Measurements from ENCODE around the gene CTSA. TPM values are rescaled to one million over a fixed set of nuclear protein-coding genes. Genes with fewer than 3 reads are reported as not detected.
"Not testable (repeated sequence)": the region's sequence is repeated elsewhere in the genome, so short reads cannot be mapped to it uniquely, and the experiment has no call there.

CTSA gene
- total and polyA plus RNA-seq, 2 of the 4 experiments (the other 2 are of a cell fraction) = 19.0 to 312 TPM

DNA sequence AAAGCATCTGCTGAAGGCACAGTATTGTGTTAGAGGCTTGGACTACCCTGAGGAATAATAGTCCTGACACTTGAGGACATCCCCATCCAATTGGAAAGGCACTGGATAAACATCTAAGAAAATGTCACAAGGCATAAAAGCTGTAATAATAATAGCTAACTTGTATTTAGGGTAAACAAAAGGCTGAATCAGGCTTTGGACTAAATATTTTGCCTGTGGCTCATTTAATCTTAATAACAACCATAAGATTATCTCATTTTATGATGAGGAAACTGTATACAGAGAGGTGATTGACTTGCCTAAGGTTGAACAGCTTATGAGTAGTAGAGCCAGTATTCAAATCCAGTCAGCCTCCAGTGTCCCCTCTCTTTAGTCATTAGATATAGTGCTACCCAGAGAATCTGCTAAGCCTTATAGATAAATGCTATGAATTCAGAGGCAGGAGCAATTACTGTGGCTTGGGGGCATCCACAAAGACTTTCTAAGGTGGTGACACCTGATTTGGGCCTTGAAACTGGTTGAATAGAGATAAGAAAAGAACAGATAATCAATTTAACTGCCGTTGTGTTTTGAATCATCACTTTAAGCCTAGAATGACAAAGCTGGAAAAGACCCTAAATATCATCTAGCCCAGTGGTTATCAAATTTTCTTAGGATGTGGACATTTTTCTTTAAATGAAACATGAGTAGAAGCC, 17.6 kb upstream of the CTSA start:
- Histone ChIP-seq H2AK9ac (replicated peaks; ENCODE audit: low read depth, low read length, poor library complexity) (no peak overlapping the region), H4K8ac (ENCODE audit: low read depth in 2 of 2, low read length in 2 of 2) (no peak overlapping the region), H3K27me3 (ENCODE audit: control insufficient read depth, insufficient read depth, low read length) (no peaks in the 10 kb centered on the region), H3K36me3 (ENCODE audit: control insufficient read depth, insufficient read depth, low read length) (peaks cover 17% of the 10 kb centered on the region), H3K9me1 (ENCODE audit: insufficient read depth, low read length) (peaks cover 7% of the 10 kb centered on the region), H3K14ac (replicated peaks; ENCODE audit: low read depth, low read length) (no peak overlapping the region), H4K20me1 (ENCODE audit: insufficient read depth, low read length) (no peaks in the 10 kb centered on the region), H4K5ac (ENCODE audit: low read depth, low read length) (no peak overlapping the region), H4K91ac (ENCODE audit: insufficient read depth, low read depth, low read length) (no peak overlapping the region), H2AFZ (replicated peaks; ENCODE audit: low read length, poor library complexity) (no peak overlapping the region), H3K4ac (ENCODE audit: low read depth, low read length) (no peak overlapping the region), H3K56ac (ENCODE audit: extremely low read depth, insufficient read depth, low read length) (no peak overlapping the region), H3K18ac (ENCODE audit: low read depth, low read length) (no peak overlapping the region), H2AK5ac (ENCODE audit: low read depth, low read length) (no peak overlapping the region), H3K4me1 (ENCODE audit: control insufficient read depth, insufficient read depth, low read length) (peaks cover 8% of the 10 kb centered on the region), H3K23ac (ENCODE audit: low read depth, low read length) (no peak overlapping the region), H2BK120ac (ENCODE audit: low read depth, low read length) (no peak overlapping the region), H2BK20ac (ENCODE audit: low read depth, low read length) (no peak overlapping the region), H2BK15ac (ENCODE audit: low read depth, low read length) (no peak overlapping the region), H3K79me1 (ENCODE audit: low read depth in 1 of 2, low read length in 2 of 2) (0 out of 4 replicates have a peak, but pooled peaks cover 0 to 5% of the 10 kb centered on the region in 2 experiments), H3K4me2 (ENCODE audit: low read depth, low read length) (peak overlapping the region; percentile 10; the same call in 1 of the 2 replicates), H2BK5ac (ENCODE audit: low read depth, low read length, poor library complexity, severe bottlenecking) (peak overlapping the region; percentile 68), H3K9me3 (ENCODE audit: control insufficient read depth, insufficient read depth, low read length) (no peaks in the 10 kb centered on the region), H3K4me3 (ENCODE audit: insufficient read depth, low read depth, low read length) (no peak overlapping the region), H3K27ac (ENCODE audit: insufficient read depth, low read length) (peak overlapping the region; percentile 33; the same call in 1 of the 2 replicates), H3K9ac (ENCODE audit: low read depth, low read length) (no peak overlapping the region)
- CTCF ChIA-PET = no interaction called here
- TF ChIP-seq FOS (IDR thresholded peaks at IDR 0.05; ENCODE audit: low read depth, low read length) = peak; percentile 23; the same call in 1 of the 2 replicates
- TF ChIP-seq, protein P1, sequence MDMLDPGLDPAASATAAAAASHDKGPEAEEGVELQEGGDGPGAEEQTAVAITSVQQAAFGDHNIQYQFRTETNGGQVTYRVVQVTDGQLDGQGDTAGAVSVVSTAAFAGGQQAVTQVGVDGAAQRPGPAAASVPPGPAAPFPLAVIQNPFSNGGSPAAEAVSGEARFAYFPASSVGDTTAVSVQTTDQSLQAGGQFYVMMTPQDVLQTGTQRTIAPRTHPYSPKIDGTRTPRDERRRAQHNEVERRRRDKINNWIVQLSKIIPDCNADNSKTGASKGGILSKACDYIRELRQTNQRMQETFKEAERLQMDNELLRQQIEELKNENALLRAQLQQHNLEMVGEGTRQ (IDR thresholded peaks at IDR 0.05; ENCODE audit: low read depth, low read length) = no peak
- no TSS peak for BruUV-seq (replicated peaks)
- dilution Hi-C loops (cut with HindIII; ENCODE audit: low sequenced_read_pairs, unreplicated experiment) = no loop called here
- in situ Hi-C loops (cut with MboI; ENCODE audit: low sequenced_read_pairs) = no loop called here
- no CpG with 5 or more reads among the region's 1 CpG for WGBS, 2 experiments (ENCODE audit: extremely low coverage in 2 of 2, insufficient read length in 1 of 2)
- ATAC-seq (ENCODE audit: low read depth) (peak; percentile 91), DNase-seq (peak; percentile 67)
- intact Hi-C loops (cut with micrococcal nuclease) = no loop called here
- POLR2A ChIA-PET (ENCODE audit: unreplicated experiment) = no interaction called here

DNA sequence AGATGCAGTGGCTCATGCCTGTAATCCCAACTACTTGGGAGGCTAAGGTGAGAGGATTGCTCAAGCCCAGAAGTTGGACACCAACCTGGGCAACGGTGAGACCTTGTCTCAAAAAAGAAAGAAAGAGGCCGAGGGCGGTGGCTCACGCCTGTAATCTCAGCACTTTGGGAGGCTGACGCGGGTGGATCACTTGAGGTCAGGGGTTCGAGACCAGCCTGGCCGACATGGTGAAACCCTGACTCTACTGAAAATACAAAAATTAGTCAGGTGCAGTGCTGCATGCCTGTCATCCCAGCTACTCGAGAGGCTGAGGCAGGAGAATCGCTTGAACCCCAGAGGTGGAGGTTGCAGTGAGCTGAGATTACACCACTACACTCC, 17.0 kb upstream of the CTSA start:
- H2AK5ac ChIP-seq (ENCODE audit: low read depth, low read length); H2AFZ ChIP-seq (replicated peaks; ENCODE audit: low read length, poor library complexity); H2BK120ac ChIP-seq (ENCODE audit: low read depth, low read length); intact Hi-C loops (cut with micrococcal nuclease); in situ Hi-C loops (cut with MboI; ENCODE audit: low sequenced_read_pairs); H3K27me3 ChIP-seq (ENCODE audit: control insufficient read depth, insufficient read depth, low read length); H3K9me3 ChIP-seq (ENCODE audit: control insufficient read depth, insufficient read depth, low read length); H4K91ac ChIP-seq (ENCODE audit: insufficient read depth, low read depth, low read length); BruUV-seq (replicated peaks); H3K18ac ChIP-seq (ENCODE audit: low read depth, low read length); POLR2A ChIA-PET (ENCODE audit: unreplicated experiment); H3K14ac ChIP-seq (replicated peaks; ENCODE audit: low read depth, low read length); H4K20me1 ChIP-seq (ENCODE audit: insufficient read depth, low read length); H3K9ac ChIP-seq (ENCODE audit: low read depth, low read length); H3K4ac ChIP-seq (ENCODE audit: low read depth, low read length); CTCF ChIA-PET; H3K4me3 ChIP-seq (ENCODE audit: insufficient read depth, low read depth, low read length); H2BK20ac ChIP-seq (ENCODE audit: low read depth, low read length); H3K4me2 ChIP-seq (ENCODE audit: low read depth, low read length); dilution Hi-C loops (cut with HindIII; ENCODE audit: low sequenced_read_pairs, unreplicated experiment); H4K5ac ChIP-seq (ENCODE audit: low read depth, low read length); H3K4me1 ChIP-seq (ENCODE audit: control insufficient read depth, insufficient read depth, low read length); H4K8ac ChIP-seq (ENCODE audit: low read depth in 2 of 2, low read length in 2 of 2); H3K79me1 ChIP-seq (ENCODE audit: low read depth in 1 of 2, low read length in 2 of 2); H3K9me1 ChIP-seq (ENCODE audit: insufficient read depth, low read length); H3K23ac ChIP-seq (ENCODE audit: low read depth, low read length); H2AK9ac ChIP-seq (replicated peaks; ENCODE audit: low read depth, low read length, poor library complexity); H2BK15ac ChIP-seq (ENCODE audit: low read depth, low read length); DNase-seq; H3K27ac ChIP-seq (ENCODE audit: insufficient read depth, low read length): not testable (repeated sequence)
- 0 out of 2 replicates have a peak, but pooled peaks have one; percentile 6 for ATAC-seq (ENCODE audit: low read depth)
- Histone ChIP-seq H3K56ac (ENCODE audit: extremely low read depth, insufficient read depth, low read length) (0 out of 2 replicates have a peak overlapping the region, but pooled peaks have one; percentile 12), H2BK5ac (ENCODE audit: low read depth, low read length, poor library complexity, severe bottlenecking) (peak overlapping the region; percentile 68), H3K36me3 (ENCODE audit: control insufficient read depth, insufficient read depth, low read length) (peaks cover 17% of the 10 kb centered on the region)
- WGBS, 2 experiments (ENCODE audit: extremely low coverage in 2 of 2, insufficient read length in 1 of 2) = 94% methylated on average over 8 of the region's 10 CpGs; no CpG with 5 or more reads in 1 of the 2 experiments
